ELF-1 (cell line): ENCODE results near the gene SRSF10.
"Not testable (repeated sequence)": the region's sequence is repeated elsewhere in the genome, so short reads cannot be mapped to it uniquely, and the experiment has no call there.

Experiments
- DNase-seq: peaks from one replicate; pipeline ENCODE4 v3.0.0-alpha.2; 2016; ENCODE audit warnings: low read depth, low spot score

The SRSF10 gene

GRCh38 chr1:23979881-23980727, at the start of gene SRSF10:
SRSF10 (minus strand) TSS chr1:23980327; CDS start chr1:23980255, 72 bp downstream.
- peak; percentile 100 for DNase-seq

- DNase-seq = no peak
These were observed 47.8 kb upstream of the SRSF10 start for GRCh38 chr1:24027838-24028468.

DNA sequence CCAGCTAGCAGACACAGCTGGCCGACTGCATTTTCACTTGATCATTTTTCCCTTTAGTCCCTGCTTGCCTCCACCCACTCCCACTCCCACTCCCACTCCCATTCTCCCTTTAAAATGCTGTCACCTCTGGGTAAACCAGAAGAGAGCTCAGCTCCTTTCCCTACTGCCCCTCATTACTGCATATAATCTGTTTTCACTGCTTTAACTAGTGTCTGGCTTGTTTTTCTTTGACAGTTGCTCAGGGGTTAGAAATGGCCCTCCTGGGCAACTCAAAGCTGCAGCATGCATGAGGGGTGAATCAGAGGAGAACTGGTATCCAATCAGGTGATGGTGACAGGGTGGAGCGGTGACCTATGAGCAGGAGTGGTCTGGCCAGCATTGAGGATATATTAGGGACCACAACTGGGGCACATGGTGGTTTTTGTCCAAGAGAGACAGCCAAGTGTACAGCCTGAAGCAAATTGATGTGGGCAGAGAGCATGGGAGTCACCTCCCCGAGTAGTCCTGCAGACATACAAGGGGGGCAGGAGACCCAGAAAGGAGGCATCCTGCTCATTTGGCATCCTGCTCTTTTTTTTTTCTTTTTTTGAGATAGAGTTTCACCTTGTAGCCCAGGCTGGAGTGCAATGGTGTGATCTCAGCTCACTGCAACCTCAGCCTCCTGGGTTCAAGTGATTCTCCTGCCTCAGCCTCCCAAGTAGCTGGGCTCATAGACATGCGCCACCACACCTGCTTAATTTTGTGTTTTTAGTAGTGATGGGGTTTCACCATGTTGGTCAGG, 42.6 kb upstream of the SRSF10 start:
- DNase-seq = peak; percentile 63

- no peak for DNase-seq
These were observed 41.5 kb upstream of the SRSF10 start for GRCh38 chr1:24021403-24022266.

GRCh38 chr1:24020470-24020869, 40.3 kb upstream of the SRSF10 start:
- DNase-seq = no peak

DNA sequence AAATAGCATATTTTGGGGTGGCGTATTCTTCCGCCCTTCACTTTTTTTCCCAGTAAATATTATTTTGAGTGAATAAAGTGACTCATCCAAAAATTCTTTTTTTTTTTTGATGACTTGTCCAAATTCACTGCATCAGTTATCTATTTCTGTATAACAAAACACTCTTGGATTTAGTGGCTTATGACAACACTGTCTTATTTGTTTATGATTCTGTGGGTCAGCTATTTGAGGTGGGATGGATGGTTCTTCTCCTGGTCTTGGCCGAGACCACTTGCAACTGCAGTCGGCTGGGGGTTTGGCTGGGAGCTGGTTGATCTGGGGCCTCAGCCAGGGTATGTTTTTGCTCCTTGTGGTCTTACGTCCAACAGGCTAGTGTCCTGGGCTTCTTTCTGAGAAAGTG, 39.9 kb upstream of the SRSF10 start:
- DNase-seq = no peak

DNA sequence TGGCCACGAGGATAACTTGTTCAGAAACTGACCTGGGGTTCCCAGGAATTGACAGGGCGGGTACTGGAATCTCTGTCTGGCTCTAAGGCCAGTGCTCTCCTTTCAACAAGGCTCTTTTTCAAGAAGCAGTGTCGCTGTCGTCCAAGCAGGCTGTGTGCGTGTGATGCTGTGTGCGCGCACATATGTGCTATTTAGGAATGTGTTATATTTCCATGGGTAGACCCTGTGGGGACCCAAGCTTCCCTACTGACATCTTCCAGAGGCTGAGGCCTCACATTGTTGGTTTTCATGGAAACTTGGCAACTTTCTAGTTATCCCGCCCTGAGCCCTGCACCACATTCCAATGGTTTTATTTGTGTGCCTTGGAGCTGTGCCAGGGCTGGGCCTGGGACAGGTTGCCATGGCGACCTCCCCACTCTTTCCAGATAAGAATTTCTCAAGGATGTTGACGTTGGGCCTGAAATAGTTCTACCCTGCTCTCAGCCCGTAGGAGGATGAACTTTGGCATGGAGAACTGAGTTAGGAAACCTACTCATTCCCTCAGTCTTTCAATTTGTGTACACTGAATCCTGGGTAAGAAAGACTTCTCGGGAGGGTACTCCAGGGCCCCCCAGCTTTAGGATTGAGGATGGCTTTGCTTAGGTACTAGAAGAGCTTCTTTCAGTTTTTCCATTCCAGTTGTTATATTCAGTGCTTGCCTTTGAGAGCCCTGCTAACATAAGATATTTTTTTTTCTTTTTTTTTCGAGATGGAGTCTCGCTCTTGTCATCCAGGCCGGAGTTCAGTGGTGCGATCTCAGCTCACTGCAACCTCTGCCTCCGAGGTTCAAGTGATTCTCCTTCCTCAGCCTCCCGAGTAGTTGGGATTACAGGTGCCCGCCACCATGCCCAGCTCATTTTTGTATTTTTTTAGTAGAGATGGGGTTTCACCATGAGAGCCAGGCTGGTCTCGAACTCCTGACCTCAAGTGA, 38.8 kb upstream of the SRSF10 start:
- DNase-seq = peak; percentile 85

- DNase-seq = no peak
These were observed 35.4 kb upstream of the SRSF10 start for GRCh38 chr1:24015221-24016210.

- DNase-seq = not testable (repeated sequence)
These were observed 32.8 kb upstream of the SRSF10 start for GRCh38 chr1:24012878-24013277.

- no peak for DNase-seq
These were observed 30.5 kb upstream of the SRSF10 start for GRCh38 chr1:24010650-24011049.

GRCh38 chr1:24009406-24009805, 29.3 kb upstream of the SRSF10 start:
- DNase-seq = peak; percentile 16

- not testable (repeated sequence) for DNase-seq
These were observed 28.6 kb upstream of the SRSF10 start for GRCh38 chr1:24008574-24009184.

DNA sequence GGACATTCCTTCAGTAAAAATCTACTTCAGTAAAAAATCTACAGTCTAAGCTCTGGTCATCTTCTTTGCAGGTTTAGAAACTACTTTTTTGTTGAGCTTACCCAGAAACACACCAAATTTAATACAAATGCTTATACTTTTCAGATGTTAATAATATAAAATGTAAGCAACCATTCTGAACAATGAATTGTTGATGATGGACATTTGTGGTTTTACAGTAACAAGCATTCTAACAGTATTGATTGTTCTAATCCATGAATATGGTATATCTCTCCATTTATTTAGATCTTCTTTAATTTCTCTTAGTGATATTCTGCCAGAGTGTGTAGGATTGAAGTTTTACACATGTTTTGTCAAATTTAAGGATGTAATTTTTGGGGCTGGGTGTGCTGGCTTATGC, 27.0 kb upstream of the SRSF10 start:
- DNase-seq = no peak

GRCh38 chr1:24005163-24005562, 25.0 kb upstream of the SRSF10 start:
- no peak for DNase-seq

DNA sequence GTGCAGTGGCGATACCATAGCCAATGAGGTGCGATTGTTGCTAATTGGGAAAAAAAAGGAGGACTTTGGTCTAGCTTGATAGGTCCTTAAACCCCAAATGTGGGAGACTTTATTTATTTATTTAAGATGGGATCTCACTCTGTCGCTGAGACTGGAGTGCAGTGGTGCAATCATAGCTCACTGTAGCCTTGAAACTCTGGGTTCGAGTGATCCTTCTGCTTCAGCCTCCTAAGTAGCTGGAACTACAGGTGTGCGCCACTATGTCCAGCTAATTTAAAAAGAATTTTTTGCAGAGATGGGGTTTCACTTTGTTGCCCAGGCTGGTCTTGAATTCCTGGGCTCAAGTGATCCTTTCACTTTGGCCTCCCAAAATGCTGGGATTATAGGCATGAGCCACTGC, 24.0 kb upstream of the SRSF10 start:
- no peak for DNase-seq

- DNase-seq = peak; percentile 56
These were observed 23.3 kb upstream of the SRSF10 start for GRCh38 chr1:24003331-24003972.

DNA sequence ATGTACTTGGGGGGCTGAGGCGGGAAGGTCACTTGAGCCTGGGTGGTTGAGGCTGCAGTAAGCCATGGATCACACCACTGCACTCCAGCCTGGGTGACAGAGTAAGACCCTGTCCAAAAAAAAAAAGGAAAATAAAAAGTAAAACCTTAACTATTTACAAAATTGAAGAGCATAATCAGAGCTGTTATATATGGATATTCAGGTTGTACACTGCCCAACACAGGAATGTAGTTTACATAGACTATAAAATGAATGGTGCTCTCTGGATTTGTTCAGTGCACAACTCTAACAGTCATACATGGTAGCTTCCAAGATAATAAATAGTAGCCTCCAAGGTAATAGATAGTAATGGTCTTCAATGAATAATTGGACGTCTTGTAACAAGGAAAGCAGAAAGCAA, 22.6 kb upstream of the SRSF10 start:
- DNase-seq = no peak

DNA sequence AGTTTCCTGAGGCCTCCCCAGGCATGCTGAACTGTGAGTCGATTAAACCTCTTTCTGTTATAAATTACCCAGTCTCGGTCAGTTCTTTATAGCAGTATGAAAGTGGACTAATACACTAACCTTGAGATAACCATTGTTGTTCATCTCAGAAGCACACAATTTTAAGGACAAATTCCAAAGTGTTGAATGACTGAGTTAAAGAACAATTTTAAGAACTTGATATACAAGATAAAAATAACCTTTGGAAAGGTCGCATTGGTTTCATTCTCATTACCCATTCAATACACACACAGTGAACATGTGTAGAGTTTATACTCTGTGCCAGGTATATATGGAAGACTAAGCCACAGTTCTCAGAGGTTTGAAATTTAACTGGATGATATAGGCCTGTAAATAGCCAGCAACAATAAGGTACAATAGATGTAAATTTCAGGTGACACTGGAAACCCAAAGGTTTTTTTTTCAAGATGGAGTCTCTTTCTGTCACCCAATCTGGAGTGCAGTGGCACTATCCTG, 19.1 kb upstream of the SRSF10 start:
- DNase-seq = no peak
